Adrenal gland (tissue), 12 donors: ENCODE measurements around the gene SEH1L. TPM values are rescaled to one million over a fixed set of nuclear protein-coding genes. Genes with fewer than 3 reads are reported as not detected.

ENCODE experiments used
- DNase-seq, 7 donors: peaks; one replicate each; pipeline ENCODE4 v3.0.0-alpha.2; 2019 to 2020
- H3K27ac ChIP-seq, 5 donors: fragments of 200-600 bp; sonication (generic) in 4 of 5; 1 replicate in 3 of 5; 2 replicates in 2 of 5; pipeline versions ENCODE4 v1.5.1 to v1.8.0; 2016 to 2020; ENCODE audit warnings: mild to moderate bottlenecking in 1 of 5
- H3K27me3 ChIP-seq: fragments of 200-600 bp; 2 replicates; pipeline ENCODE4 v1.8.0; 2021
- H3K36me3 ChIP-seq, 2 donors: fragments of 200-600 bp; replicated peaks in 1 of 2; 1 replicate in 1 of 2; 2 replicates in 1 of 2; pipeline versions ENCODE4 v1.5.1 to v1.8.0; 2018 to 2022
- H3K4me1 ChIP-seq, 2 donors: fragments of 200-600 bp; replicated peaks in 1 of 2; 1 replicate in 1 of 2; 2 replicates in 1 of 2; pipeline versions ENCODE4 v1.5.1 to v1.8.0; 2018 to 2021
- H3K4me3 ChIP-seq, 4 donors: fragments of 200-600 bp; sonication (generic) in 3 of 4; one replicate each; pipeline ENCODE4 v1.5.1; 2016 to 2018
- H3K9me3 ChIP-seq, 3 donors: fragments of 200-600 bp; sonication (generic) in 1 of 3; replicated peaks in 1 of 3; 1 replicate in 2 of 3; 2 replicates in 1 of 3; pipeline versions ENCODE4 v1.5.1 to v1.8.0; 2016 to 2021
- CTCF ChIP-seq, 6 experiments: fragments of 450-650 bp in 4 of 6; fragments of 200-600 bp in 2 of 6; sonication (generic) in 1 of 6; IDR thresholded peaks; 1 replicate in 5 of 6; 2 replicates in 1 of 6; pipeline versions ENCODE4 v1.5.1 to v1.8.0; 2016 to 2021; ENCODE audit warnings: antibody characterized with exemption in 6 of 6, mild to moderate bottlenecking in 2 of 6, moderate library complexity in 1 of 6
- POLR2A ChIP-seq, 2 donors: fragments of 450-650 bp; IDR thresholded peaks; one replicate each; pipeline ENCODE4 v1.6.1; 2017; ENCODE audit warnings: antibody characterized with exemption in 2 of 2, mild to moderate bottlenecking in 2 of 2, moderate library complexity in 1 of 2
- WGBS, 4 donors: extraction: QIAGEN DNeasy Blood & Tissue Kit in 2 of 4; methylation state at CpG; one replicate each; pipeline versions ENCODE4 v1.1.5 to v1.1.7; 2013 to 2017; 5-methylcytosine and 5-hydroxymethylcytosine counted together
- intact Hi-C, 2 donors: fragments of 100-400 bp; cut with DNase I; formaldehyde crosslinking; loops; one replicate each; pipeline versions ENCODE4 v1.14.1 to v1.15.0; 2022 to 2023
- polyA plus RNA-seq, 3 donors: library from polyadenylated mRNA; stranded (reverse); fragments of 200-250 nt in 2 of 3; fragments of 350-450 nt in 1 of 3; fragmentation: Illumina TruSeq in 1 of 3; extraction: RNeasy Lipid Tissue Mini Kit (QIAGEN cat#74804) in 1 of 3; gene quantifications; one replicate each; pipeline ENCODE4 v1.2.3, GENCODE V29; 2013 to 2014
- total RNA-seq, 9 donors: library from RNA; depleted of rRNA in 4 of 9; stranded (reverse); fragments of >200 nt in 4 of 9; fragments of 120-200 nt in 1 of 9; fragmentation: NEBNext Ultra II Directional in 1 of 9; extraction: Animal tissue kit (Norgen Biotek cat#: 25700) in 1 of 9; gene quantifications; one replicate each; pipeline versions ENCODE4 v1.1.0 to v1.2.4, GENCODE V29; 2013 to 2023
- donor health status: healthy with polysubstance abuse.
- donor health status: Bipolar disorder and iron deficiency.
- donor health status: DM: yes; HTN: yes; CAD: no.
- donor health status: DM: no; HTN: no; CAD: no.
- donor health status: DM: no; HTN: no; CAD: no.
- donor health status: DM: yes; HTN: yes; CAD: no.

Gene SEH1L
- total and polyA plus RNA-seq, 12 donors = 6.8 to 44.5 (median 23.7) TPM

- Histone ChIP-seq H3K27me3 (no peaks in the 10 kb centered on the region), H3K9me3 (no peaks in the 10 kb centered on the region), H3K4me1 (no peaks in the 10 kb centered on the region), H3K4me3 (no peak overlapping the region), H3K36me3 (peaks cover 0 to 11% of the 10 kb centered on the region in 2 donors), H3K27ac (no peak overlapping the region)
- no peak for TF ChIP-seq CTCF (IDR thresholded peaks at IDR 0.05)
- no peak for TF ChIP-seq POLR2A (IDR thresholded peaks at IDR 0.05)
- 92 to 100% (median 98%) methylated on average over 1 of the region's 1 CpG for WGBS, 4 donors
- no peak for DNase-seq
- intact Hi-C loops = no loop called here
These were observed 15.3 kb downstream of the SEH1L start for GRCh38 chr18:12963069-12963468.

- Histone ChIP-seq H3K4me3 (no peak overlapping the region), H3K4me1 (no peaks in the 10 kb centered on the region), H3K27me3 (no peaks in the 10 kb centered on the region), H3K27ac (no peak overlapping the region), H3K36me3 (peaks cover 0 to 25% of the 10 kb centered on the region in 2 donors), H3K9me3 (no peaks in the 10 kb centered on the region)
- no peak for DNase-seq
- intact Hi-C loops = no loop called here
- WGBS, 4 donors = 90 to 93% (median 91%) methylated on average over 4 of the region's 4 CpGs
- TF ChIP-seq POLR2A (IDR thresholded peaks at IDR 0.05) (no peak), CTCF (IDR thresholded peaks at IDR 0.05) (no peak)
These were observed 20.3 kb downstream of the SEH1L start for GRCh38 chr18:12968115-12968514.

GRCh38 chr18:12968619-12969018 lies 20.8 kb downstream of the SEH1L start:
- no peaks in the 10 kb centered on the region for H3K27me3 ChIP-seq
- WGBS, 4 donors = 92 to 98% (median 97%) methylated on average over 6 of the region's 6 CpGs
- no peaks in the 10 kb centered on the region for H3K9me3 ChIP-seq
- no peaks in the 10 kb centered on the region for H3K4me1 ChIP-seq
- H3K27ac ChIP-seq = no peak overlapping the region
- H3K4me3 ChIP-seq = no peak overlapping the region
- intact Hi-C loops = no loop called here
- peaks cover 0 to 20% of the 10 kb centered on the region in 2 donors for H3K36me3 ChIP-seq
- DNase-seq = no peak
- TF ChIP-seq POLR2A (IDR thresholded peaks at IDR 0.05) (no peak), CTCF (IDR thresholded peaks at IDR 0.05) (no peak)

GRCh38 chr18:12973562-12974213 lies 25.9 kb downstream of the SEH1L start:
- peaks cover 0 to 34% of the 10 kb centered on the region in 2 donors for H3K36me3 ChIP-seq
- intact Hi-C loops = no loop called here
- no peak for DNase-seq

More at GRCh38 chr18:12973562-12974213, 25.9 kb downstream of the SEH1L start:
- TF ChIP-seq POLR2A (IDR thresholded peaks at IDR 0.05) (no peak), CTCF (IDR thresholded peaks at IDR 0.05) (no peak)
- no peaks in the 10 kb centered on the region for H3K4me1 ChIP-seq
- H3K27me3 ChIP-seq = no peaks in the 10 kb centered on the region
- no peaks in the 10 kb centered on the region for H3K9me3 ChIP-seq
- no peak overlapping the region for H3K4me3 ChIP-seq
- 94 to 99% (median 95%) methylated on average over 4 of the region's 4 CpGs for WGBS, 4 donors
- H3K27ac ChIP-seq = no peak overlapping the region
